Ramos (cell line): ENCODE data around the gene BLVRA.
"Not testable (repeated sequence)": the region's sequence is repeated elsewhere in the genome, so short reads cannot be mapped to it uniquely, and the experiment has no call there.

Experiments used
- in situ Hi-C: fragments of 300-500 bp; cut with MboI; formaldehyde crosslinking; loops from one replicate; pipeline ENCODE4 v1.14.3; 2022; ENCODE audit warnings: low sequenced_read_pairs; ENCODE audit not compliant: unreplicated experiment

Gene BLVRA

DNA sequence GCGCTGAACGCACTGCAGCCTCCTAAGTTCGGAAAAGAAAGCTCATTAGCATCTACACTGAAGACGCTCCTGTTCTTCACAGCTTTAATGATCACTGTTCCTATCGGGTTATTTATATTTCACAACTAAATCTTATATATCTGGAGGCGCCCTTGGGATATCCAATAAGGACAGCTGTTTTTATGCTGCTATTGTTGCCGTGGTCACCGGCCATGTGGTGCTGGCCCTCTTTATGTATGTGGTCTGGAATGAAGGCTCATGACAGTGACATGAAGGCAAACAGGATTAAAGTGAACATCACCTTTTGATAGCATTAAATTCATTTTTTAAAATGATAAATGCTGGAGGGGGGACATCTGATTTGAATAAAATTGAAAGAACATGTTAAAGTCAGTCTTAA, 8.8 kb downstream of the BLVRA start:
- in situ Hi-C loops = no loop called here

DNA sequence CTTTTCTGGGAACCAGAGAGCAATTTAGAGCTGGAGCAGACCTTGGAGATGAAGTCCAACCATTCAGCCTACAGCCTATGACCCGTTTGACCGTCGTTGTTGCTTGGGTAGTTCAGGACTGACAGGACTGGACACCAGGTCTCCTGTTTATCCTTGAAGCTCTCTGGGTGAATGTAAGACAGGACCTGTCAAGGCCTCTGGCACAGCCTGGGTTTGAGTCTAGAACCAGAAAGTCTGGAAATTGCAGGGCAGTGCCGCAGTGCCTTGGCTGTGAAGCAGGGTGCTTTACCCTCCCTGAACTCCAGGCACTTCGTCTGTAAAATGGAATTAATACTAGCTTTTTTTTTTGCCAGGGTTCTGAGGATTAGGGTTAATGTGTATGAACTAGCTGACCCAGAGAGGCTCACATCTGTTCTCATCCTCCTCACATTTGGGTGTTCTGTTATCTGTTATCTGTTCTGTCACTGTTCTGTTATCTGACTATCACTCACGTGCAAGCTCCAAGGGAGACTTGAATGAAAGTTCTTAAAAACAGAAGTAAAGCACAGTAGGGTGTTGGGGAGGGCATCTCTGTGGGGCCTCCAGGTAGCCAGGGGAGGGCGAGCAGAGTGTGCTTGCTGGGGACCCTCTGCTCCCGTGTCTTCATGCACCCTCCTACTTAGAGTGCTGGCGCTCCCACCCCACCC, 9.9 kb downstream of the BLVRA start:
- in situ Hi-C loops = no loop called here

DNA sequence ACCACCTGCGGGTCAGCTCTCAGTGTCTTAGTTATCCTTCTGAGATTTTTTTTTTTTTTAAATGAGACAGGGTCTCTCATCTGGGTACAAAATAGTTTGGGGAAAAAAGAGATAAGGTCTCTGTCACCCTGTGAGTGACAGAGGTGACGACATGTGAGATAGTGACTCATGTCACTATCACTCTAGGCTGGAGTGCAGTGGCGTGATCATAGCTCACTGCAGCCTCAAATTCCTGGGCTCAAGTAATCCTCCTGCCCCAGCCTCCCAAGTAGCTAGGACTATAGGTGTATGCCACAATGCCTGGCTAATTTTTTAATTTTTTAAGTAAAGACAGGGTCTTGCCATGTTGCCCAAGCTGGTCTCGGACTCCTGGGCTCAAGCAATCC, 10.4 kb downstream of the BLVRA start:
- in situ Hi-C loops = no loop called here

DNA sequence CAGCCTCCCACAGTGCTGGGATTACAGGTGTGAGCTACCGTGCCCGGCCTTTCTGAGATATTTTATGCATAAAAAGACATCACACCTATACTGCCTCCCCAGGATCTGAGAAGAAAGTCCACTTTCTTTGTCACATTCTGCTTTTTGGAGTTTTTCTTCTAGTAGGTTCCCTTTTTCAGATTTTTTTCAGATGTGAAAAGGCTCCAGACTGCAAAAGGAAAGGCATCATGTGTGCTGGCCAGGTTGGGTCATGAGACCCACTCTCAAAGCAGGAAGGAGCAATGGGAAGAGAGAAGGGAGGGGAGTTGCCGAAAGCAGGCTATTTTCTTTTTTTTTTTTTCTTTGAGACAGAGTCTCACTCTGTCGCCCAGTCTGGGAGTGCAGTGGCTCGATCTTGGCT, 10.8 kb downstream of the BLVRA start:
- in situ Hi-C loops = no loop called here

DNA sequence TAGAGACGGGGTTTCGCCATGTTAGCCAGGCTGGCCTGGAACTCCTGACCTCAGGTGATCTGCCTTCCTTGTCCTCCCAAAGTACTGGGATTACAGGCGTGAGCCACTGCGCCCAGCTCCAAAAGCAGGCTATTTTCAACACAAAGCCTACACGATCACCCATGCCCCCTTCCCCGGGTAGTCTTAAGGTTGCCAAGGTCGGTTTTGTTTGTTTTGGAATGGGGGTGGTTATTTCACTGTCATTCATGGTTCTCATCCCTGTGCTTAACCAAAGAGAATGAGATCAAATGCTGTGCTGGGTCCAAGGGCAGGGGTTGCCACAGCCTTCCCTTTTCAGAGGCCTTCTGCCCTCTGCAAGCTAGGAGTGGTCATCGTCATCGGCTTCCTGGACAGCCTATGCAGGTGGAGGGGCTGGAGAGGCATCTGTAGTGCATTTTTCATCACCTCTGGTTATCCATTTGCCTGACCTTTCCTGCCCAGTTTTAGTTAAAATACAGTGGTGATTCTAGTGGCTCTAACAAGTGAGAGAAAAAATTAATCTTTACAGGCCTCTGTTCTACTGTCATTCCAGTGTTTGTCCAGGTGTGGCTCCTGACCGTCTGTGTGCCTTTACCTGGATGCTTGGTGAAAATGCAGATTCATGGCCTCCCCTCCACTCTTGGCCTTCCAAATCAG, 11.4 kb downstream of the BLVRA start:
- in situ Hi-C loops = no loop called here

DNA sequence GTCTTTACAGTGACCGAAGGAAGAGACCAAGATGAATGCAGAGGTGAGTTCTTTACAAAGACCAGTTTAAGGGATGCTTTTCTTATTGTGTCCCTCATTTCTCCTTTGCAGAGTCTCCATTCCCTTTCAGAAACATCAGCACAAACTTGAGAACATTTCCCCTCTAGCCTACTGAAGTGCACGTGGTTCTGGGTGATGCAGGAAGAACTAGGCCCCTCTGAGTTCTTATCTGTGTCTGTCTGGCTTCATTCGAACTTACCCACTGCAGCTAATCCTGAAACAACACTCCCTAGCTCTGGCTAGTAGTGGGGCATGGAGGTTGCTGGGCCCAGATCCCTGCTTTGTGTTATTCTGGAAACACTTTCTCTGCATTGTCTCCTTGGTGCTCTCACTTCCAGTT, 12.6 kb downstream of the BLVRA start:
- in situ Hi-C loops = no loop called here

DNA sequence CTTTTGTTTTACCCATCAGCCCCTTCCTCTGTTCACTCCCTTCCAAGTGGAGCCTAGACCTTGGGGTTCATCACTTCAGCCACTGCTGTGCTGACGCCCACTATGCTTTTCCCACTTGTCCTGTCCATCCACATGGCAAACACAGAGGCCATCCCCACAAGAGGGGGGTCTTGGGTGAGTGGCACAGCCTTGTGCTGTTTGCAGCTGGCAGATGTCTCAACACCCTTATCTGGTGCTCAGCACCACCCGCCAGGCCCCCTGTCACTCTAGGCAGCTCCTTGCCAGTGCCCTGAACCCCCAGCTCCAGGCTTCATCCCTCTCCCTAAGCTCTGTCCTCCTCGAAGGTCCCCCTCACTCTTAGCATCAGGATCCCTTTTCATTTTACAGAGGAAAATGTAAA, 13.1 kb downstream of the BLVRA start:
- in situ Hi-C loops = no loop called here

DNA sequence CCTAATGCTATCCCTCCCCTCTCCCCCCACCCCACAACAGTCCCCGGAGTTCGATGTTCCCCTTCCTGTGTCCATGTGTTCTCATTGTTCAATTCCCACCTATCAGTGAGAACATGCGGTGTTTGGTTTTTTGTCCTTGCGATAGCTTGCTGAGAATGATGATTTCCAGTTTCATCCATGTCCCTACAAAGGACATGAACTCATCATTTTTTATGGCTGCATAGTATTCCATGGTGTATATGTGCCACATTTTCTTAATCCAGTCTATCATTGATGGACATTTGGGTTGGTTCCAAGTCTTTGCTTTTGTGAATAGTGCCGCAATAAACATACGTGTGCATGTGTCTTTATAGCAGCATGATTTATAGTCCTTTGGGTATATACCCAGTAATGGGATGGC, 14.8 kb downstream of the BLVRA start:
- in situ Hi-C loops = not testable (repeated sequence)

DNA sequence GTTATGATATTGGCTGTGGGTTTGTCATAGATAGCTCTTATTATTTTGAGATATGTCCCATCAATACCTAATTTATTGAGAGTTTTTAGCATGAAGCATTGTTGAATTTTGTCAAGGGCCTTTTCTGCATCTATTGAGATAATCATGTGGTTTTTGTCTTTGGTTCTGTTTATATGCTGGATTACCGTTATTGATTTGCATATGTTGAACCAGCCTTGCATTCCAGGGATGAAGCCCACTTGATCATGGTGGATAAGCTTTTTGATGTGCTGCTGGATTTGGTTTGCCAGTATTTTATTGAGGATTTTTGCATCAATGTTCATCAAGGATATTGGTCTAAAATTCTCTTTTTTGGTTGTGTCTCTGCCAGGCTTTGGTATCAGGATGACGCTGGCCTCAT, 16.8 kb downstream of the BLVRA start:
- in situ Hi-C loops = not testable (repeated sequence)

DNA sequence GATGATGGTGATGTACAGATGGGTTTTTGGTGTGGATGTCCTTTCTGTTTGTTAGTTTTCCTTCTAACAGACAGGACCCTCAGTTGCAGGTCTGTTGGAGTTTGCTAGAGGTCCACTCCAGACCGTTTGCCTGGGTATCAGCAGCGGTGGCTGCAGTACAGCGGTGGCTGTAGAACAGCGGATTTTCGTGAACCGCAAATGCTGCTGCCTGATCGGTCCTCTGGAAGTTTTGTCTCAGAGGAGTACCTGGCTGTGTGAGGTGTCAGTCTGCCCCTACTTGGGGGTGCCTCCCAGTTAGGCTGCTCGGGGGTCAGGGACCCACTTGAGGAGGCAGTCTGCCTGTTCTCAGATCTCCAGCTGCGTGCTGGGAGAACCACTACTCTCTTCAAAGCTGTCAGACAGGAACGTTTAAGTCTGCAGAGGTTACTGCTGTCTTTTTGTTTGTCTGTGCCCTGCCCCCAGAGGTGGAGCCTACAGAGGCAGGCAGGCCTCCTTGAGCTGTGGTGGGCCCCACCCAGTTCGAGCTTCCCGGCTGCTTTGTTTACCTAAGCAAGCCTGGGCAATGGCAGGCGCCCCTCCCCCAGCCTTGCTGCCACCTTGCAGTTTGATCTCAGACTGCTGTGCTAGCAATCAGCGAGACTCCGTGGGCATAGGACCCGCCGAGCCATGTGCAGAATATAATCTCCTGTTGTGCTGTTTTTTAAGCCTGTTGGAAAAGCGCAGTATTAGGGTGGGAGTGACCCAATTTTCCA, 20.0 kb downstream of the BLVRA start:
- in situ Hi-C loops = not testable (repeated sequence)

DNA sequence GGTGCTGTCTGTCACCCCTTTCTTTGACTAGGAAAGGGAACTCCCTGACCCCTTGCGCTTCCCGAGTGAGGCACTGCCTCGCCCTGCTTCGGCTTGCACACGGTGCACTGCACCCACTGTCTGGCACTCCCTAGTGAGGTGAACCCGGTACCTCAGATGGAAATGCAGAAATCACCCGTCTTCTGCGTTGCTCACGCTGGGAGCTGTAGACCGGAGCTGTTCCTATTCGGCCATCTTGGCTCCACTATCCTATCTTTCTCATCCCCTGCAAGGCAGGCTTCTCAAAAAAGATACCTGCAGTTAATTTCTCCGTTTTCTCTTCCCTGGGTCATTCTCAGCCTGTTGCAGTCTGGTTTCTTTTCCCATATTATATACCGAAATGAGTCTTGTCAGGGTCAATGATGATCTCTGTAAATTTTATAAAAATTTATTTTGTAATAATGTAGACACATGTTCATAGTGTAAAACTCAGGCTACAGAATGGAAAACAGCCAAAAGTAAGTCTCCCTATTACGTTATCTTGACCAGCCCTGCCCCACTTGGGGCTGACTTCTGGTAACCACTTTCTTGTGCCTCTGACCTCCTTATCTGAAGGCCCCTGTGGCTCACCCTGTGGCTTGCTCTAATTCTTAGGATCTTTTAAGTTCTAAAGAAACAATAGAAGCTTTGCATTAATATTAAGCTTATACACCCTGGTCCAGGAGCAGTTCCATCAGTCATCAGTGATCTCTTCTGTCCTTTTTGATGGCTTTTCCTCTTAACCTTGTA, 20.7 kb downstream of the BLVRA start:
- in situ Hi-C loops = no loop called here

DNA sequence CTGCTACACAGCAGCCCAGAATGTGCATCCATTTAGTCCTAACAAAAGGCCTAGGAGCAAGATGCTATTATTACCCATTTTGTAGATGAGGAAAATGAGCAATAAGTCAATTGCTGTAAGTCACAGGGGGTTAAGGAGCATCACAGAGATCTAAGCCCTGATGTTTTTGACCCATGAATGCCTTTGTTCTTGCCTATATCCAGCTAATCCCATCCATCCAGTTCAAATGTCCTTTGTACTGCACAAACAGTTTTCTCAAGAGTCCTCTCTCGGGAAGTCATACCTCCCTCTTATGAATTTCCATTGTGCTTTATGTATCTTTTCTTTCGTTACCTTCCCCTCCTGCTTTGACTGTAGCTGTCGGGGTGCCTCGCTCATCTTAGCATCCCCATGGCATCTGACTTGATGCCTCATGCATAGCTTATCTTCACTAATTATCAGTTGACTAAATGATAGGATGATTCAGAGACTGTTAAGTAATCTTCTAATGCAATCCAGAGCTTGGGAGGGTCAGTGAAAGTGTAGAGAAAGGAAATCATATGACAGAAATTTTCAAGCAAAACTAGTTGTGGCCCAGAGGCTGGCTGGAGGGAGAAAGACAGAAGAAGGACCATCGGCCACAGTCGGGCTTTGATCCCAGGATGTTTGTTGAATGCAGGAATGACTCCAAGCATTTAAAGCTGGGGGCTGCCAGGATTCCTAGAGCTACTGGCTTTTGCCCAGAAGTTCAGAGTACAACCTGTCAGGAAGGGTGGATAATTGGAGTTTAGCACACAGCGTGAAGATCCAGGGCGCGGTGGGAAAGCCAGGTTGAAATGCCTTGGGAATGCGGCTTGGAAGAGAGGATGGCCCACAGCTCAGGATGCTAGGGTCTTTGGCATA, 23.5 kb downstream of the BLVRA start:
- in situ Hi-C loops = no loop called here

DNA sequence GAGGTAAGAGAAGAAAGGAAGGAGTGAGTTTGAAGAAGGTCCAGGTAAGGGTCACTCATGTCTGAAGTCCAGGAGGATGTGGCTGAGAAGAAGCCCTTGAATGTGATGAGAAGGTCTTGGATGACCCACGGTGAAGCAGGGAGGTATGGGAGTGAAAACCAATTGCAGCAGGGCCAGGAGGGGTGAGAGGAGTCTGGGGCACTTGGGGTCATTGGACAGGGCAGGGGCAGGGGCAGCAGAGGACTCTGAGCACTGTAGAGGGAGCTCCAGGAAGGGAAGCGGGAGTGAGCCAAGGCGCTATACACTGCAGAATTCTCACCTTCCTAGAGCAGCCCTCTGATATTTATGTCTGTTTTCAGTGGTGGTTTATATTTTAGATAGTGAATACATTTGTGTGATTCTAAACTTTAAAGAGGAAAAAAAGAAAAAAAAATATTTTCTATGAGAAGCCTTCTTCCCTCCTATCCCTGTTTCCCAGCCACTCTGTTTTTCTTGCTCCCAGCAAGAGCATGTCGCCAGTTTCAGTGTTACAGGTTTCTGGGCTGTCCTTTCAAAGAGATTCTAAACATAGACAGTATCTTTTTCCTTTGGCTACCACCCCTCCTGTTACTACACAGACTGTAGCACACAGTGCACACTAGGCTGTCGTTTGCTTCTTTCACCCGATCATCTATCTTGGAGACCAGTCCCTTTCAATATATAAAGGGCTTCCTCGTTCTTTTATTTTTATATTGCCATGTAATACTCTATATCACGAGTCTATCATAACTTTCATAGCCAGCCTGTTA, 24.5 kb downstream of the BLVRA start:
- in situ Hi-C loops = no loop called here

DNA sequence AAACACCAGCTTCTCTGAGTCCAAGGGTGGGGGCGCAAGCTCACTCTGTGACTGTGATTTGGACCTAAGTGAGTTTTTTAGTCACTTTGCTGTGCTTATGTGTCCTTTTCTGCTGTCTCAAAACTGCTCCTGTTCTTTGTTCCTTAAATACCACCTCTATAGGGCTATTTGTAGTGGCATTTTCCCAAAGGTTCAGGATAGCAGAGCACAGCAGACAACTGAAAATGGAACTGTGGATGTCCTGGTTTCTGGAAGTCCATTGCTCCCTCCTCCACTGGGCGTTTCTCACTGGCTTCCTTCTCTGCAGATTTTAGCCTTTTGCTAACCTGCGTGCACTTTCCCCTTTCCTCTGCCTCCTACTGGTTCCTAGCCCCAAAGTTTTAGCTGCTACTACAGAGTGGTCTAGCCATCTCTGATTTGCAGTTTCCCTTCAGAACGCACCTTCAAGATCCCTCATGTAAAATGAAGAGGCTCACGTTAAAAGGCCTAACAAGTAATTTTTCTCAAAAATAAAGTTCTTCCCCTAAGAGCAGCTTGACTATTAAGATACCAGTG, 25.6 kb downstream of the BLVRA start:
- in situ Hi-C loops = no loop called here

DNA sequence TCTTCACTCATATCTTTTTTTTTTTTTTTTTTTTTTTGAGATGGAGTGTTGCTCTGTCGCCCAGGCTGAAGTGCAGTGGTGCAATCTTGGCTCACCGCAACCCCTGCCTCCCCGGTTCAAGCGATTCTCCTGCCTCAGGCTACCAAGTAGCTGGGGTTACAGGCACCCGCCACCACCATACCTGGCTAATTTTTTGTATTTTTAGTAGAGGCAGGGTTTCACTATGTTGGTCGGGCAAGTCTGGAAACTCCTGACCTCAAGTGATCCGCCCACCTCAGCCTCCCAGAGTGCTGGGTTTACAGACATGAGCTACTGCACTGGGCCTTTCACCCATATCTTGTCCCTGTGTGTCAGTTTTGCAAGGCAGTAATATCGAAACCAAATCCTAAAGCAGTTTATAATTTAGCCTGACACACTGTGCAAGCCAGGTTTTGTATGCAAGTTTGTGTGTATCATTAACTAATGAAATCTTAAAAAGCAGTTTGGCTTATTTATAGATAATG, 26.2 kb downstream of the BLVRA start:
- in situ Hi-C loops = not testable (repeated sequence)

DNA sequence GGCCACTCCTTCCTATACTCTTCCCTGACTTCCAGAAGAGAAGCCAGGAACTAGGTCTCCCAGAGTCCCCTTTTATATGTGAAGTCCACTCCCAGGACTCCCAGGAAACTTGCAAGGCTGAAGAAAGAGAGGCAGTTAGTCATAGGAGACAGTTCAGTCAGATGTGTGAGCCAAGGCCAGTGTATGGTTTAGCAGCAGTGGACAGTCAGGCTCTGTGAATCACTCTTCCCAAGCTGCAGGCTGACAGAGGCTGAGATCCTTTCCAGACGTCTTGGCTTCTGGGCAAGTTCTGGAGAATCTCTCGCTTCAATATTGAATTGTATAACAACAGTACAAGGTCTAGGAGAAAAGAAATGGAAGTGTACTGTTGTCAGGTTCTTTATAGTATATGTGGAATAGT, 26.9 kb downstream of the BLVRA start:
- in situ Hi-C loops = no loop called here

DNA sequence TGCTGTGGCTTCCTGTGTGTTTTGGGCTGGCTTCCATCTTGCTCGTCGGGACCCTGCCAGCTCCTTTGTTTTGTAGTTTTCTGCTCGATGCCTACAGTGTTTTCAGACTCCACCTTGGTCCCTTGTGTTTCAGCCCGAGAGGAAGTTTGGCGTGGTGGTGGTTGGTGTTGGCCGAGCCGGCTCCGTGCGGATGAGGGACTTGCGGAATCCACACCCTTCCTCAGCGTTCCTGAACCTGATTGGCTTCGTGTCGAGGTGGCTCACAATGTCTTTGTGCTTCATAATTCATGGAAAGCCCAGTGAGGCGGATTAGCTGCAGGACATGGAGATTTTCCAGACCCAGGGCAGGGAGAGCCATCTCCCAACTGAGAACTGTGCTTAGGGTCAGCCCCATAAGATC, 29.3 kb downstream of the BLVRA start:
- in situ Hi-C loops = no loop called here

DNA sequence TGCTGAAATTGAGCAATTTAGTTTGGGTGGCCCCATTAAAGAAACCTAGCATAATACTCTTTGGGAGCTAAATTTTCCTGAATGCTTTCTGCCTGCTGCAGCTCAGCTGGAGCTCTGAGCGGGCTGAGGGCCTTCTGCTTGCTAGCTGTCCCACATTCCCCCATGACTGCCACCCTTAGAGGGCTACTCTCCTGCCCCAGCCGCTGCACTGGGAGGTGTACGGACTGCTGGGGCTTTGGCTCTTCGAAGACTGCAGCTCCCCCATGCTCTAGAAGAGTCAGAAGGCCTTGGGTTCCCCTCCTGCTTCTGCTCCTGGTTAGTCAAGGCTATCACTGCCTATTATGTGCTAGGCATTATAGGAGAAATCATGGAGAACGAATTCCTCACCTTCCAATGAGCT, 31.5 kb downstream of the BLVRA start:
- in situ Hi-C loops = no loop called here

DNA sequence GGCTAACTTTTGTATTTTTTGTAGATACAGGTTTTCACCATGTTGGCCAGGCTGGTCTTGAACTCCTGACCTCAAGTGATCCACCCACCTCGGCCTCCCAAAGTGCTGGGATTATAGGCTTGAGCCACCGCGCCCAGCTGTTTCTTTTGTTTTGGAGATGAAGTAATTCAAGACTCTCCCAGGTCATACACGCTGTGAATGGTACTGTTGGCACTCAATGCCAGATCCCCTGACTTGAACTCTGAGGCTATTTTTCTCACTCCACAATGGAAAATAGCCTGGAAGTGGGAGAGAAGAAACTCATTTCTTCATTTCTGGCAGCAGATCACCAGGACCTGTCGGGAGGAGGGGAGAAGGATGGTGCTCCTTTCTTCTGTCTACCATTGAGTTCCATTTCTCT, 32.4 kb downstream of the BLVRA start:
- in situ Hi-C loops = no loop called here
